SK-N-SH (cell line): ENCODE results near the gene KRT9. TPM values are rescaled to one million over a fixed set of nuclear protein-coding genes. Genes with fewer than 3 reads are reported as not detected.

Source experiments
- CTCF ChIA-PET: fragments of 300-600, 350-600 bp; formaldehyde crosslinking; extraction: SDS; loops from one replicate; lab custom pipeline; 2021; lab: Yijun Ruan, JAX
- POLR2A ChIA-PET: fragments of 350-600 bp; sonication (Branson Sonifier 250); formaldehyde crosslinking; extraction: SDS; loops from one replicate; lab custom pipeline; 2020; ENCODE audit warnings: antibody characterized with exemption, inconsistent platforms; lab: Yijun Ruan, JAX
- DNase-seq: peaks from one replicate; pipeline ENCODE4 v3.0.0; 2012
- H2AFZ ChIP-seq: fragments of 200-600 bp; sonication (generic); 2 replicates; pipeline ENCODE4 v1.8.1; 2016; ENCODE audit warnings: antibody characterized with exemption, mild to moderate bottlenecking, low read depth
- H3F3A ChIP-seq: fragments of 200-600 bp; sonication (generic); replicated peaks from 2 replicates; pipeline ENCODE3; 2016; ENCODE audit warnings: antibody characterized with exemption, mild to moderate bottlenecking; ENCODE audit not compliant: insufficient read depth
- H3K27ac ChIP-seq, 2 experiments: fragments of 200-500 bp in 1 of 2; fragments of 200-600 bp in 1 of 2; sonication (Bioruptor generic) in 1 of 2; sonication (generic), shearing (Covaris generic) in 1 of 2; 2 replicates each; pipeline versions ENCODE4 v1.5.1 to v1.6.1; 2014 to 2016; ENCODE audit warnings: low read depth in 2 of 2, inconsistent platforms in 1 of 2, low read length in 1 of 2, mild to moderate bottlenecking in 1 of 2, mixed read lengths in 1 of 2
- H3K27me3 ChIP-seq: fragments of 200-600 bp; sonication (generic), shearing (Covaris generic); 2 replicates; pipeline ENCODE4 v1.6.1; 2016; ENCODE audit warnings: mixed run types; ENCODE audit not compliant: insufficient read depth
- H3K36me3 ChIP-seq, 2 experiments: fragments of 200-500 bp in 1 of 2; fragments of 200-600 bp in 1 of 2; sonication (Bioruptor generic) in 1 of 2; sonication (generic) in 1 of 2; replicated peaks in 1 of 2; 2 replicates each; pipeline versions ENCODE3 to v1.5.1; 2014 to 2016; ENCODE audit warnings: low read length in 1 of 2, mild to moderate bottlenecking in 1 of 2; ENCODE audit not compliant: insufficient read depth in 2 of 2, control insufficient read depth in 1 of 2
- H3K4me1 ChIP-seq, 2 experiments: fragments of 200-500 bp in 1 of 2; fragments of 200-600 bp in 1 of 2; sonication (Bioruptor generic) in 1 of 2; sonication (generic), shearing (Covaris generic) in 1 of 2; 2 replicates each; pipeline versions ENCODE4 v1.5.1 to v1.6.1; 2014 to 2016; ENCODE audit warnings: low read depth in 1 of 2, low read length in 1 of 2, mixed run types in 1 of 2; ENCODE audit not compliant: insufficient read depth in 2 of 2, control insufficient read depth in 1 of 2
- H3K4me2 ChIP-seq: fragments of 200-600 bp; sonication (generic), shearing (Covaris generic); 2 replicates; pipeline ENCODE4 v1.6.1; 2017; ENCODE audit warnings: mixed run types
- H3K4me3 ChIP-seq, 2 experiments: fragments of 200-500 bp in 1 of 2; fragments of 200-600 bp in 1 of 2; sonication (Bioruptor generic) in 1 of 2; sonication (generic), shearing (Covaris generic) in 1 of 2; 2 replicates each; pipeline versions ENCODE4 v1.5.1 to v1.8.1; 2014 to 2016; ENCODE audit warnings: low read depth in 2 of 2, inconsistent platforms in 1 of 2, low read length in 1 of 2, mild to moderate bottlenecking in 1 of 2, mixed read lengths in 1 of 2, moderate library complexity in 1 of 2
- H3K79me2 ChIP-seq: fragments of 200-600 bp; sonication (generic); 2 replicates; pipeline ENCODE4 v1.8.1; 2017; ENCODE audit warnings: mild to moderate bottlenecking; ENCODE audit not compliant: insufficient read depth
- H3K9ac ChIP-seq: fragments of 200-600 bp; sonication (generic); 2 replicates; pipeline ENCODE4 v1.6.1; 2017; ENCODE audit warnings: mixed run types
- H3K9me2 ChIP-seq: fragments of 200-600 bp; sonication (generic); 2 replicates; pipeline ENCODE4 v1.6.1; 2017; ENCODE audit warnings: mixed run types
- H3K9me3 ChIP-seq: fragments of 200-600 bp; sonication (generic); 2 replicates; pipeline ENCODE4 v1.6.1; 2017; ENCODE audit warnings: mixed run types, mild to moderate bottlenecking, moderate library complexity
- H4K20me1 ChIP-seq: fragments of 200-600 bp; sonication (generic); 2 replicates; pipeline ENCODE4 v1.6.1; 2017; ENCODE audit warnings: mild to moderate bottlenecking, mixed run types; ENCODE audit not compliant: insufficient read depth
- CTCF ChIP-seq: fragments of 200-600 bp; sonication (generic); IDR thresholded peaks from 2 replicates; pipeline ENCODE4 v1.6.1; 2017; ENCODE audit warnings: antibody characterized with exemption, mild to moderate bottlenecking, moderate library complexity
- EP300 ChIP-seq, 2 experiments: IDR thresholded peaks; 2 replicates each; pipeline versions ENCODE4 v1.4.0 to v1.6.1; 2012; ENCODE audit warnings: borderline replicate concordance in 1 of 2, low read depth in 1 of 2, low read length in 1 of 2
- EZH2phosphoT487 ChIP-seq: fragments of 200-600 bp; sonication (generic); IDR thresholded peaks from 2 replicates; pipeline ENCODE4 v1.6.1; 2017; ENCODE audit warnings: low read depth, mixed run types, mild to moderate bottlenecking, antibody characterized with exemption, moderate library complexity, borderline replicate concordance
- FOSL2 ChIP-seq: IDR thresholded peaks from 2 replicates; pipeline ENCODE4 v1.4.0; 2012; ENCODE audit warnings: low read depth, mild to moderate bottlenecking, moderate library complexity, borderline replicate concordance
- FOXJ3 ChIP-seq: sonication (generic); formaldehyde crosslinking; IDR thresholded peaks from 2 replicates; pipeline ENCODE4 v1.5.1; 2020; ENCODE audit warnings: mild to moderate bottlenecking, missing genetic modification reagents
- GATA2 ChIP-seq: sonication (generic); formaldehyde crosslinking; IDR thresholded peaks from 2 replicates; pipeline ENCODE4 v1.5.0; 2020; ENCODE audit warnings: mild to moderate bottlenecking, missing genetic modification reagents
- NRF1 ChIP-seq: IDR thresholded peaks from 2 replicates; pipeline ENCODE4 v1.6.1; 2012; ENCODE audit warnings: low read depth, mild to moderate bottlenecking, low read length
- RAD21 ChIP-seq: IDR thresholded peaks from 2 replicates; pipeline ENCODE4 v1.6.1; 2012; ENCODE audit warnings: mild to moderate bottlenecking, low read length
- RCOR1 ChIP-seq: fragments of 150-350 bp; IDR thresholded peaks from 2 replicates; pipeline ENCODE4 v1.6.1; 2017; ENCODE audit warnings: antibody characterized with exemption, low read length
- REST ChIP-seq: IDR thresholded peaks from 2 replicates; pipeline ENCODE4 v1.6.1; 2012; ENCODE audit warnings: mild to moderate bottlenecking, low read depth, low read length, moderate library complexity
- RXRA ChIP-seq: IDR thresholded peaks from 2 replicates; pipeline ENCODE4 v1.4.0; 2012; ENCODE audit warnings: low read depth, mild to moderate bottlenecking, borderline replicate concordance
- TAF1 ChIP-seq: IDR thresholded peaks from 2 replicates; pipeline ENCODE4 v1.6.1; 2012; ENCODE audit warnings: low read depth, mild to moderate bottlenecking, low read length, moderate library complexity, borderline replicate concordance
- TCF12 ChIP-seq: IDR thresholded peaks from 2 replicates; pipeline ENCODE4 v1.4.0; 2012
- USF1 ChIP-seq: IDR thresholded peaks from 2 replicates; pipeline ENCODE4 v1.4.0; 2012; ENCODE audit warnings: low read depth, borderline replicate concordance
- YY1 ChIP-seq: IDR thresholded peaks from 2 replicates; pipeline ENCODE4 v1.4.0; 2012; ENCODE audit warnings: low read depth, mild to moderate bottlenecking
- WGBS: methylation state at CpG from one replicate; pipeline ENCODE4 v1.1.6; 2017; ENCODE audit warnings: low lambda C conversion rate; 5-methylcytosine and 5-hydroxymethylcytosine counted together
- polyA plus RNA-seq, 3 experiments: library from polyadenylated mRNA; depleted of rRNA; stranded (reverse); fragments of >200 nt; gene quantifications; 2 replicates each; pipeline ENCODE4 v1.2.3, GENCODE V29; 2012

Gene KRT9
- polyA plus RNA-seq, 1 of the 3 experiments (the other 2 are of a cell fraction), result not detected

GRCh38 chr17:41553176-41553575, 18.7 kb downstream of the KRT9 start:
- peaks cover 13% of the 10 kb centered on the region; the same call in 1 of the 2 replicates for H3K27me3 ChIP-seq
- H3K79me2 ChIP-seq, result no peaks in the 10 kb centered on the region
- H3K9ac ChIP-seq, result no peak overlapping the region
- POLR2A ChIA-PET, result no interaction called here
- TF ChIP-seq RAD21 (no peak), USF1 (no peak), NRF1 (no peak), YY1 (no peak), CTCF (no peak), REST (no peak), TCF12 (no peak), RCOR1 (no peak), FOSL2 (no peak), RXRA (no peak), FOXJ3 (CRISPR knock-in tag) (no peak)
- no peak for DNase-seq
- H3K9me3 ChIP-seq, result no peaks in the 10 kb centered on the region
- H3K27ac ChIP-seq, result no peak overlapping the region
- no peaks in the 10 kb centered on the region for H4K20me1 ChIP-seq
- CTCF ChIA-PET, result interaction anchor here (0.6 to 25.5 kb wide), 4 partner anchors 26 to 137 kb away, joined by 3 to 646 read pairs (median 290); no protein-coding TSS in a partner anchor
- H3K4me3 ChIP-seq, result no peak overlapping the region
- no peak overlapping the region for H3K4me2 ChIP-seq
- peaks cover 11% of the 10 kb centered on the region for H3F3A ChIP-seq
- H2AFZ ChIP-seq, result no peak overlapping the region
- WGBS, result 75% methylated on average over 4 of the region's 4 CpGs
- H3K36me3 ChIP-seq, result no peaks in the 10 kb centered on the region
- H3K4me1 ChIP-seq, result peaks cover 9 to 10% of the 10 kb centered on the region in 2 experiments; a peak in 3 of 4 replicates
- H3K9me2 ChIP-seq, result no peaks in the 10 kb centered on the region

GRCh38 chr17:41552455-41552854, 19.4 kb downstream of the KRT9 start:
- 80% methylated on average over 5 of the region's 5 CpGs for WGBS
- no peaks in the 10 kb centered on the region for H3K36me3 ChIP-seq
- no peak overlapping the region for H3K4me2 ChIP-seq
- H3K27ac ChIP-seq, result no peak overlapping the region
- POLR2A ChIA-PET, result no interaction called here
- no peak overlapping the region for H2AFZ ChIP-seq
- H4K20me1 ChIP-seq, result no peaks in the 10 kb centered on the region
- H3K27me3 ChIP-seq, result peaks cover 10% of the 10 kb centered on the region; the same call in 1 of the 2 replicates
- H3K4me1 ChIP-seq, result peaks cover 13 to 17% of the 10 kb centered on the region in 2 experiments; a peak in 3 of 4 replicates
- DNase-seq, result no peak
- no peaks in the 10 kb centered on the region for H3K79me2 ChIP-seq
- peaks cover 16% of the 10 kb centered on the region for H3F3A ChIP-seq
- no peaks in the 10 kb centered on the region for H3K9me3 ChIP-seq
- no peak overlapping the region for H3K4me3 ChIP-seq
- no peaks in the 10 kb centered on the region for H3K9me2 ChIP-seq
- no peak overlapping the region for H3K9ac ChIP-seq
- CTCF ChIA-PET, result interaction anchor here (4.1 to 25.5 kb wide), 4 partner anchors 26 to 112 kb away, joined by 45 to 646 read pairs (median 290); no protein-coding TSS in a partner anchor
- TF ChIP-seq REST (no peak), GATA2 (CRISPR knock-in tag) (no peak), TAF1 (no peak), EZH2phosphoT487 (no peak), EP300 (IDR thresholded peaks at IDR 0.05; ENCODE audit: borderline replicate concordance in 1 of 2, low read depth in 1 of 2, low read length in 1 of 2) (no peak)
